ENCODE measurements around the gene PIK3AP1.
A peak's percentile ranks its signal among the peaks of the same experiment; 100 is the strongest.

Gene PIK3AP1

DNA sequence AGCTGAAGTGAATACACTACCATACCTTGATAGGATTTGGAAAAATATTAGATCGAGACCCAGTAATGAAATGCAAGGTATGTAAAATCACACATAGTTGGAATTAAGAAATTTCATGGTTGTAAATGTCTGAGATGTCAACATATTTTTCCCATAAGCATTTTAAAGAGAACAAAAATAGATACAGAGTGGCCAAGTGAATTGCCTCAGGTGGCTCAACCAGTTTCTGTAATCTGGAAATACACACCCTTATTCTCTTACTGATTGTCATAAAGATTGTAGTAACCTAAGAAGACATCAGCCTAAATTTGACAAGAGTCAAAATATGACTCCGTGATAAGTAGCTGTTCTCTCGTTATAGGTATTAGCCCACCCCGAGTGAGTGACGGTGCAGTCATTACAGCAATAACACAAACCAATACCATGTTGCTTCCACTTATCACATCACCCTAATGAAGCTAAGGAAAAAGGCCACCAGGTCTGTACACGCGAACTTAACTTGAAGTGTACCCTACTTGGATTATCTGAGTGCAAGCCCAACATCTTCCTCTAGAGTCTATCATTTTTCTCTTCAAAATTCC is 23.4 kb downstream of the PIK3AP1 start:
- Histone ChIP-seq H3K9me2 (replicated peaks; ENCODE audit: insufficient read depth, low read length) (no peaks in the 10 kb centered on the region), H3K9ac (ENCODE audit: low read length) (no peak overlapping the region), H3K79me2 (ENCODE audit: low read length) (no peaks in the 10 kb centered on the region), H4K20me1 (ENCODE audit: insufficient read depth, low read length) (no peaks in the 10 kb centered on the region; the same call in 1 of the 2 replicates), H3K36me3 (replicated peaks; ENCODE audit: insufficient read depth, low read length) (no peaks in the 10 kb centered on the region), H3K4me3 (ENCODE audit: low read length) (no peak overlapping the region), H3F3A (ENCODE audit: insufficient read depth, low read length) (no peaks in the 10 kb centered on the region; the same call in 1 of the 2 replicates), H2AFZ (ENCODE audit: low read length) (no peak overlapping the region), H3K27me3 (replicated peaks; ENCODE audit: insufficient read depth, low read length) (peaks cover 3% of the 10 kb centered on the region; the same call in 1 of the 2 replicates), H3K4me2 (ENCODE audit: low read depth, low read length) (no peak overlapping the region), H3K27ac (ENCODE audit: low read length) (no peak overlapping the region), H3K9me3 (replicated peaks; ENCODE audit: insufficient read depth, low read length) (no peaks in the 10 kb centered on the region), H3K4me1 (ENCODE audit: low read length) (peaks cover 24% of the 10 kb centered on the region)
- no peak for DNase-seq
- no peak for TF ChIP-seq EZH2phosphoT487 (IDR thresholded peaks at IDR 0.05; ENCODE audit: low read length)
- no peak for TF ChIP-seq EZH2 (optimal IDR thresholded peaks at IDR 0.05; ENCODE audit: low read depth, low read length)
- TF ChIP-seq, protein P1, sequence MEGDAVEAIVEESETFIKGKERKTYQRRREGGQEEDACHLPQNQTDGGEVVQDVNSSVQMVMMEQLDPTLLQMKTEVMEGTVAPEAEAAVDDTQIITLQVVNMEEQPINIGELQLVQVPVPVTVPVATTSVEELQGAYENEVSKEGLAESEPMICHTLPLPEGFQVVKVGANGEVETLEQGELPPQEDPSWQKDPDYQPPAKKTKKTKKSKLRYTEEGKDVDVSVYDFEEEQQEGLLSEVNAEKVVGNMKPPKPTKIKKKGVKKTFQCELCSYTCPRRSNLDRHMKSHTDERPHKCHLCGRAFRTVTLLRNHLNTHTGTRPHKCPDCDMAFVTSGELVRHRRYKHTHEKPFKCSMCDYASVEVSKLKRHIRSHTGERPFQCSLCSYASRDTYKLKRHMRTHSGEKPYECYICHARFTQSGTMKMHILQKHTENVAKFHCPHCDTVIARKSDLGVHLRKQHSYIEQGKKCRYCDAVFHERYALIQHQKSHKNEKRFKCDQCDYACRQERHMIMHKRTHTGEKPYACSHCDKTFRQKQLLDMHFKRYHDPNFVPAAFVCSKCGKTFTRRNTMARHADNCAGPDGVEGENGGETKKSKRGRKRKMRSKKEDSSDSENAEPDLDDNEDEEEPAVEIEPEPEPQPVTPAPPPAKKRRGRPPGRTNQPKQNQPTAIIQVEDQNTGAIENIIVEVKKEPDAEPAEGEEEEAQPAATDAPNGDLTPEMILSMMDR (IDR thresholded peaks at IDR 0.05; ENCODE audit: low read length) = no peak

DNA sequence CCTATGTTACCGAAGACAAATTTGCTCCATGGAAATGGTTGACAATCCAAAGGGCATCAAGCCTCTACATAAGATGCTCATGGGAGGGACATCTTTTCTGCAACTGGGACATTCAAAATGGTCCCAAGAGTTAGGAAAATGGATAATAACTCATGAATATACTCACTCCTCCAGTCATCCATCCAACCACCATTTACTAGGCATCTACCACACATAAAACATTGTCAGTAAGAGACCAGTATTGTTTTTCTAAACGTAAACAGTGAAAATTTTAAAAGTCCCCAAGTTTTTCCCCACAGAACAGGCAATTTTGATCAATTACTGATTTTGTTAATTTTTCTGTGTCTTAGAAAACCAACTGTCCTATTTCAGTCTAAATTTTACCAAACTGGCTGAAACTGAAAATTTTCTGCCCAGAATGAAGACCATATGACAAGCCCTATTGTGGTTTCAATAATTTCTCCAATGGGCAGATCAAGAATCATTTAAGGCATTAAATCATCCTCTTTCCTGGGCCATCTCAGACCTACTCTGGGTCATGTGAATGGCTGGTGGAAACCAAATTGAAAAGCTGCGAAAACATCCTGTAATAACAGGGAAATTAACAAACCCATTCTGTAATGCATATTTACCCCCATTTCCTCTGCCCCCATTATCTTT is 24.2 kb downstream of the PIK3AP1 start:
- TF ChIP-seq EZH2 (optimal IDR thresholded peaks at IDR 0.05; ENCODE audit: low read depth, low read length) (no peak), EZH2phosphoT487 (IDR thresholded peaks at IDR 0.05; ENCODE audit: low read length) (no peak)
- TF ChIP-seq, protein P1 (IDR thresholded peaks at IDR 0.05; ENCODE audit: low read length) = no peak
- no peaks in the 10 kb centered on the region for H3K9me3 ChIP-seq (replicated peaks; ENCODE audit: insufficient read depth, low read length)
- DNase-seq = peak; percentile 19
- H3K27ac ChIP-seq (ENCODE audit: low read length) = no peak overlapping the region
- no peak overlapping the region for H3K9ac ChIP-seq (ENCODE audit: low read length)
- H4K20me1 ChIP-seq (ENCODE audit: insufficient read depth, low read length) = no peaks in the 10 kb centered on the region; the same call in 1 of the 2 replicates
- peak overlapping the region; percentile 12; the same call in 1 of the 2 replicates for H3K4me2 ChIP-seq (ENCODE audit: low read depth, low read length)
- no peak overlapping the region for H3K4me3 ChIP-seq (ENCODE audit: low read length)
- no peaks in the 10 kb centered on the region for H3K36me3 ChIP-seq (replicated peaks; ENCODE audit: insufficient read depth, low read length)
- H3F3A ChIP-seq (ENCODE audit: insufficient read depth, low read length) = no peaks in the 10 kb centered on the region; the same call in 1 of the 2 replicates
- H3K27me3 ChIP-seq (replicated peaks; ENCODE audit: insufficient read depth, low read length) = peaks cover 3% of the 10 kb centered on the region; the same call in 1 of the 2 replicates
- H2AFZ ChIP-seq (ENCODE audit: low read length) = no peak overlapping the region
- H3K9me2 ChIP-seq (replicated peaks; ENCODE audit: insufficient read depth, low read length) = no peaks in the 10 kb centered on the region
- no peaks in the 10 kb centered on the region for H3K79me2 ChIP-seq (ENCODE audit: low read length)
- peaks cover 24% of the 10 kb centered on the region for H3K4me1 ChIP-seq (ENCODE audit: low read length)

- Histone ChIP-seq H3K9ac (ENCODE audit: low read length) (no peak overlapping the region), H3K4me1 (ENCODE audit: low read length) (peaks cover 24% of the 10 kb centered on the region), H3K4me3 (ENCODE audit: low read length) (0 out of 2 replicates have a peak overlapping the region, but pooled peaks have one; percentile 0), H3K27me3 (replicated peaks; ENCODE audit: insufficient read depth, low read length) (peaks cover 3% of the 10 kb centered on the region; the same call in 1 of the 2 replicates), H3K9me2 (replicated peaks; ENCODE audit: insufficient read depth, low read length) (no peaks in the 10 kb centered on the region), H2AFZ (ENCODE audit: low read length) (no peak overlapping the region), H3K36me3 (replicated peaks; ENCODE audit: insufficient read depth, low read length) (no peaks in the 10 kb centered on the region), H3K27ac (ENCODE audit: low read length) (no peak overlapping the region), H3K4me2 (ENCODE audit: low read depth, low read length) (peak overlapping the region; percentile 12), H3K79me2 (ENCODE audit: low read length) (no peaks in the 10 kb centered on the region), H3F3A (ENCODE audit: insufficient read depth, low read length) (no peaks in the 10 kb centered on the region; the same call in 1 of the 2 replicates), H4K20me1 (ENCODE audit: insufficient read depth, low read length) (no peaks in the 10 kb centered on the region; the same call in 1 of the 2 replicates), H3K9me3 (replicated peaks; ENCODE audit: insufficient read depth, low read length) (no peaks in the 10 kb centered on the region)
- TF ChIP-seq EZH2 (optimal IDR thresholded peaks at IDR 0.05; ENCODE audit: low read depth, low read length) (no peak), EZH2phosphoT487 (IDR thresholded peaks at IDR 0.05; ENCODE audit: low read length) (no peak)
- TF ChIP-seq, protein P1 (IDR thresholded peaks at IDR 0.05; ENCODE audit: low read length) = no peak
- peak; percentile 27 for DNase-seq
These were observed 24.9 kb downstream of the PIK3AP1 start for GRCh38 chr10:96695366-96695765.
